HG02938 (cell line): ENCODE measurements around the gene ECE1.
"Not testable (repeated sequence)": the region's sequence is repeated elsewhere in the genome, so short reads cannot be mapped to it uniquely, and the experiment has no call there.

Experiments
- ATAC-seq: cut with Tn5 transposase; IDR thresholded peaks from one replicate; pipeline ENCODE4 v1.9.1; 2021; ENCODE audit warnings: mild to moderate bottlenecking, moderate library complexity; ENCODE audit not compliant: unreplicated experiment

The ECE1 gene

GRCh38 chr1:21188235-21188634 is 102.0 kb downstream of the ECE1 start:
- ATAC-seq: no peak

GRCh38 chr1:21185221-21185731 is 105.0 kb downstream of the ECE1 start:
- ATAC-seq: no peak

GRCh38 chr1:21184276-21184675 is 106.0 kb downstream of the ECE1 start:
- no peak for ATAC-seq

- no peak for ATAC-seq
Observed at GRCh38 chr1:21182181-21182731, 108.0 kb downstream of the ECE1 start.

GRCh38 chr1:21178271-21178670 is 112.0 kb downstream of the ECE1 start:
- not testable (repeated sequence) for ATAC-seq

- ATAC-seq: peak; percentile 80
Observed at GRCh38 chr1:21176586-21177555, 113.4 kb downstream of the ECE1 start, which contains the start of gene EIF4G3. EIF4G3 (minus strand) TSS chr1:21176897; CDS start chr1:21002742, 174,155 bp downstream.

GRCh38 chr1:21175670-21176581 is 114.3 kb downstream of the ECE1 start:
- peak; percentile 16 for ATAC-seq

- no peak for ATAC-seq
Observed at GRCh38 chr1:21175324-21175669, 115.0 kb downstream of the ECE1 start.

- ATAC-seq: no peak
Observed at GRCh38 chr1:21174654-21175323, 115.5 kb downstream of the ECE1 start.

- ATAC-seq: no peak
Observed at GRCh38 chr1:21174230-21174629, 116.0 kb downstream of the ECE1 start.

- ATAC-seq: not testable (repeated sequence)
Observed at GRCh38 chr1:21173096-21173495, 117.2 kb downstream of the ECE1 start.

- ATAC-seq: not testable (repeated sequence)
Observed at GRCh38 chr1:21170837-21171236, 119.4 kb downstream of the ECE1 start.

GRCh38 chr1:21168444-21168843 is 121.8 kb downstream of the ECE1 start:
- no peak for ATAC-seq
